Breast epithelium (tissue), 4 donors: ENCODE results near the gene MTSS2. TPM values are rescaled to one million over a fixed set of nuclear protein-coding genes. Genes with fewer than 3 reads are reported as not detected.

Experiments
- DNase-seq, 2 donors: peaks; one replicate each; pipeline ENCODE4 v3.0.0-alpha.2; 2019; ENCODE audit warnings: low spot score in 2 of 2
- H3K27ac ChIP-seq, 2 donors: fragments of 200-600 bp; sonication (generic) in 1 of 2; one replicate each; pipeline ENCODE4 v1.5.1; 2016 to 2019; ENCODE audit warnings: mild to moderate bottlenecking in 1 of 2
- H3K27me3 ChIP-seq, 2 donors: fragments of 200-600 bp; sonication (generic) in 1 of 2; one replicate each; pipeline versions ENCODE4 v1.5.1 to v1.6.0; 2017 to 2019; ENCODE audit warnings: control low read depth in 1 of 2, mild to moderate bottlenecking in 1 of 2
- H3K36me3 ChIP-seq: fragments of 200-600 bp; one replicate; pipeline ENCODE4 v1.5.1; 2019
- H3K4me1 ChIP-seq, 2 donors: fragments of 200-600 bp; sonication (generic); one replicate each; pipeline ENCODE4 v1.5.1; 2016 to 2019; ENCODE audit warnings: control low read depth in 1 of 2
- H3K4me3 ChIP-seq, 3 donors: fragments of 200-600 bp; sonication (generic); 1 replicate in 2 of 3; 2 replicates in 1 of 3; pipeline ENCODE4 v1.5.1; 2016 to 2019; ENCODE audit warnings: mild to moderate bottlenecking in 3 of 3, moderate library complexity in 2 of 3
- H3K9me3 ChIP-seq, 2 donors: fragments of 200-600 bp; sonication (generic) in 1 of 2; one replicate each; pipeline ENCODE4 v1.5.1; 2016 to 2019; ENCODE audit warnings: control low read depth in 1 of 2
- CTCF ChIP-seq, 3 donors: fragments of 450-650 bp; IDR thresholded peaks; one replicate each; pipeline ENCODE4 v1.5.1; 2016 to 2017; ENCODE audit warnings: antibody characterized with exemption in 3 of 3, mild to moderate bottlenecking in 3 of 3, moderate library complexity in 3 of 3
- POLR2A ChIP-seq: fragments of 450-650 bp; IDR thresholded peaks from one replicate; pipeline ENCODE4 v1.6.1; 2016; ENCODE audit warnings: antibody characterized with exemption, mild to moderate bottlenecking, moderate library complexity
- POLR2AphosphoS5 ChIP-seq, 3 donors: sonication (generic); formaldehyde crosslinking; IDR thresholded peaks; one replicate each; pipeline ENCODE4 v1.6.1; 2017; ENCODE audit warnings: antibody characterized with exemption in 3 of 3
- intact Hi-C: fragments of 100-400 bp; cut with DNase I; formaldehyde crosslinking; loops from one replicate; pipeline ENCODE4 v1.15.1; 2023; ENCODE audit warnings: low total_unique reads
- total RNA-seq, 3 donors: library from RNA; depleted of rRNA; stranded (reverse); fragments of >200 nt; gene quantifications; one replicate each; pipeline ENCODE4 v1.1.0, GENCODE V29; 2016

MTSS2 gene
- total RNA-seq, 3 donors from 2014 or later, result 9.4 to 28.8 (median 22.8) TPM

GRCh38 chr16:70662991-70663523 is 22.8 kb downstream of the MTSS2 start:
- peaks cover 16% of the 10 kb centered on the region for H3K36me3 ChIP-seq

GRCh38 chr16:70661918-70662641 is 23.8 kb downstream of the MTSS2 start:
- TF ChIP-seq CTCF (IDR thresholded peaks at IDR 0.05), result no peak
- TF ChIP-seq POLR2AphosphoS5 (IDR thresholded peaks at IDR 0.05), result no peak
- H3K4me3 ChIP-seq, result no peak overlapping the region
- DNase-seq, result no peak
- H3K36me3 ChIP-seq, result peaks cover 16% of the 10 kb centered on the region
- intact Hi-C loops, result no loop called here
- no peaks in the 10 kb centered on the region for H3K27me3 ChIP-seq
- H3K9me3 ChIP-seq, result no peaks in the 10 kb centered on the region
- peaks cover 0 to 7% of the 10 kb centered on the region in 2 donors for H3K4me1 ChIP-seq
- H3K27ac ChIP-seq, result peak overlapping the region; percentile 60 to 69

More at GRCh38 chr16:70662991-70663523, 22.8 kb downstream of the MTSS2 start:
- no peaks in the 10 kb centered on the region for H3K9me3 ChIP-seq
- intact Hi-C loops, result no loop called here
- TF ChIP-seq POLR2AphosphoS5 (IDR thresholded peaks at IDR 0.05) (no peak), POLR2A (no peak)
- H3K4me1 ChIP-seq, result peaks cover 0 to 7% of the 10 kb centered on the region in 2 donors
- no peaks in the 10 kb centered on the region for H3K27me3 ChIP-seq
- DNase-seq, result no peak
- H3K27ac ChIP-seq, result peak overlapping the region; percentile 60 to 69
- H3K4me3 ChIP-seq, result no peak overlapping the region

GRCh38 chr16:70661534-70661917 is 24.3 kb downstream of the MTSS2 start:
- TF ChIP-seq POLR2AphosphoS5 (IDR thresholded peaks at IDR 0.05) (no peak), POLR2A (no peak), CTCF (IDR thresholded peaks at IDR 0.05) (no peak)
- Histone ChIP-seq H3K36me3 (peaks cover 16% of the 10 kb centered on the region), H3K4me3 (no peak overlapping the region), H3K9me3 (no peaks in the 10 kb centered on the region), H3K27me3 (no peaks in the 10 kb centered on the region), H3K4me1 (peaks cover 0 to 7% of the 10 kb centered on the region in 2 donors), H3K27ac (peak overlapping the region; percentile 60 to 69)
- intact Hi-C loops, result no loop called here
- no peak for DNase-seq

- Histone ChIP-seq H3K36me3 (peaks cover 16% of the 10 kb centered on the region), H3K9me3 (no peaks in the 10 kb centered on the region), H3K4me3 (no peak overlapping the region), H3K27me3 (no peaks in the 10 kb centered on the region), H3K27ac (no peak overlapping the region), H3K4me1 (peaks cover 0 to 7% of the 10 kb centered on the region in 2 donors)
- TF ChIP-seq POLR2A, result no peak
- TF ChIP-seq POLR2AphosphoS5 (IDR thresholded peaks at IDR 0.05), result no peak
- no peak for TF ChIP-seq CTCF (IDR thresholded peaks at IDR 0.05)
- intact Hi-C loops, result no loop called here
- DNase-seq, result no peak
Observed at GRCh38 chr16:70660672-70661350, 25.0 kb downstream of the MTSS2 start.

GRCh38 chr16:70659953-70660671 is 25.7 kb downstream of the MTSS2 start:
- intact Hi-C loops, result loop anchor here (10.0 kb wide), 1 partner anchor 125 kb away; no protein-coding TSS in a partner anchor
- Histone ChIP-seq H3K27me3 (no peaks in the 10 kb centered on the region), H3K4me3 (no peak overlapping the region), H3K27ac (no peak overlapping the region), H3K36me3 (peaks cover 10% of the 10 kb centered on the region), H3K4me1 (peaks cover 0 to 7% of the 10 kb centered on the region in 2 donors), H3K9me3 (no peaks in the 10 kb centered on the region)
- TF ChIP-seq CTCF (IDR thresholded peaks at IDR 0.05) (no peak), POLR2A (no peak), POLR2AphosphoS5 (IDR thresholded peaks at IDR 0.05) (no peak)
- no peak for DNase-seq
